Posterior cingulate gyrus (tissue), 11 donors: Measurements from ENCODE around the gene LYPD6.

ENCODE experiments used
- DNase-seq, 10 donors: peaks; one replicate each; pipeline versions ENCODE4 v3.0.0 to v3.0.0-alpha.2; 2020 to 2021; ENCODE audit warnings: mixed read lengths in 3 of 10
- intact Hi-C: fragments of 100-400 bp; cut with DNase I; formaldehyde crosslinking; loops from one replicate; pipeline ENCODE4 v1.15.1; 2023

LYPD6 gene

DNA sequence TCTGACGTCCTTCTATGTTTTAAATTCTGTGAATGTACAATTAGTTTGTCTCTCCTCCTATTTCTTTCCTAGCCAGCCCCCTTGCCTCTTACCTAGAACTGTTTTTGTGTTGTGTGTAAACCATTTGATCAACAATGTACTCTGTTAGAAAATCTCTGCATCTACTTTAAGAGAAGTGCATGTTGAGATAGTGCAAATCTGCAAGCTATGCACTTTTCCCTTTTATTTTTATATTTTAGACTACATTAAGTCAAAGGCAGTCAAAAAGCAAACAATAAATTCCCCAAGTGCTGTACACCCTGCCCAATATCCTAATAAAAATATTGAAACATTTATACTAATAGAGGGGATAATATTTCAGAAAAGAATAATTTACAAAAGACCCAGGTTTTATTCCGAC is 13.7 kb downstream of the LYPD6 start:
- no peak for DNase-seq
- intact Hi-C loops = no loop called here

DNA sequence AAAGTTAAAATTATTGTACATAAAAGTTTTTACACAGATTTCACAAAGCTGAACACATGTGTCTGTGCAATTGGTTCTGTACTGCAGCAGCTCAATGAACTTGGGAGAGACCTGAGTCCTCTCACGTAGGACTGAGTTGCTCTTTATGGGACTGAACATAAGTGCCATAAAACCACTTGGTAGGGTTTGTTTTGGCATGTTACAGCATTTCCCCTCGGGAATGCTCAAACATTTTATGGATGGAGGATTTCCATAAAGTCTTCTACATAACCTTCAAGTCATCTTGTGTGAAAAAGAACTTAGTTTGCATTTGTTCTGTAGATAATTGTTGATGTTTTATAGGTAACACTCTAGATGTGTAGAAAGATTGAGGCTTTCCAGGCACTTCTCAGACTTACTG is 15.9 kb downstream of the LYPD6 start:
- intact Hi-C loops = no loop called here
- DNase-seq = no peak

DNA sequence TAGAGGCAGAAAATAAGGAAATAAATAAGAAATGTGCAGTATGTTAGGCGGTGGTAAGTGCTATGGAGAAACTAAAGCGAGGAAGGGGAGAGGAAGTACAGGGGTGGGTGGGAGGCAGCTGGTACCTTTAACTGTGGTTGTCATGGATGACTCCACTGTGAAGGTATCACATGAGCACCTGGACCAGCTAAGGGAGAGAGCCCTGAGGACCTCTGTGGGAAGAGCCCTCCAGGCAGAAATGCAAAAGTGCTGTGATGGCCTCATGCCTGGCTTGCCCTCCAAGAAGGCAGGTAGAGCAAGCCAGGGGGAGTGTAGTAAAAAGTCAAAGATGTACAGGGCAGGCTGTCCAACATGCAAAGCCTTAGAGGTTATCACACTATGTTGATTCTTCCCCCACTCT is 17.9 kb downstream of the LYPD6 start:
- DNase-seq = no peak
- intact Hi-C loops = no loop called here

DNA sequence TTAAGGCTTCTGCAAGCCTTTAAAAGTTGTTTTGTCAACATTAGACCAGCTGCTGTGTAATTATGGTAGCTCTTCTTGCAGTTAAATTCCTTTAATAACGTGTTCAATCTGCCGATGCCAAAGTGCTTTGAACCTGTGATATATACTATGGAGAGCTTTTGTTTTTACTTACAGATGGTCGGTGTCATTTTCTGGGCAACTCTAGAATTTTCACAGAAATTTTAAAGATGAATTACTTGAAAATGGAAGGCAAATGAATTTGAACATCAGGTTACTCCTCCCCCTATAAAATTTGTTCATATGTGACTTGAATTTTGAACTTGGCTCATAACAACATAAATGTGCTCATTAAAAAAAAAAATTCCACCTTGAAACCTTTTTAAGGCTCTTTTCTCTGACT is 23.0 kb downstream of the LYPD6 start:
- no peak for DNase-seq
- intact Hi-C loops = no loop called here

DNA sequence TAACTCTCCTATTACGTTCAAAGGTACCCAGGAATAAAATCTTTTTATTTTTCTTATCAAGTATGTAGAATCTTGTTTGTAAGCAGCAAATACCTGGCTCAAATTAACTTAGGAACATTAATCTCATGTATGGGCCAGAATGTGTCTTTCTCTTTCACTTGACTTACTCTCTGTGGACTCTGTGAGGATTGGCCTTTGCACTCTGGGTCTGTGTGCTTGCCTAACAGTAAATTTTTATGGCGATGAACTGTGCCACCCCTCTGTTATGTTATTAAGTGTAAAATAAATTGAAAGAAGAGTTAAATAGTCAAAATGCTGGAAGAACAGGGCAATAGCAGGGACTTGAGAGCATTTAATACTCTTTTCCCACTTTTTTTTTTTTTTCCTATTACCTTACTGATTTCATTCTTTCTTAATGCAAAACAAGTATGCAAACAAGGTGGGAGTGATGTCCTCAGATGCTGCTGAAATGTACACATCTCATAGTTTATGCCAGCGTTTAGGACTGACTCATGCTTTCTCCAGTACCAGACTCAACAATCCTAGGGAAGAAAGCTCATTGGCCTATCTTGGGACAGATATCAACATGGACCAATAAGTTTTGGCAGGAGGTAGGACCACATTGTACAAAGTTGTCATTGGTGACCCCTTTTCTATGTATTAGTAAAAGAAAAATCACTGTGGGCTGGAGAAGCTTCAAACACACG is 25.5 kb downstream of the LYPD6 start:
- no peak for DNase-seq
- intact Hi-C loops = no loop called here

DNA sequence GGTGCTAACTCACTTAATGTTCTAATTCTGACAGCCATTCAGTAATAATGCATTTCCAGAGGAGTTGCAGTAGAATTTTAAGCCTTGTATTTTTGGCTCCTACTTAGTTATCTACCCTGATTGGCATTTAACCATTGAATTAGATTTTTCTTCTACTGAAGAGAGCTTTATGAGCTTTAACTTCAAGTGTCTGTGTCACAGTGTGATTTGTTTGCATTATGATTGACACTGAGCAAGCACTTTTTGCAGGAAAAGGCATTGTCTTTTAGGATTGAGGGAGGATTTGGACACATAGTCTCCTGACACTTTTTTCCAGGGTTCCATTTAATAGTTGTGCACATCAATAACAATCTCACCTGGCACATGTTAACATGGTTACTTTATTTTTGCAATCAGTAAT is 26.7 kb downstream of the LYPD6 start:
- DNase-seq = no peak
- intact Hi-C loops = no loop called here

DNA sequence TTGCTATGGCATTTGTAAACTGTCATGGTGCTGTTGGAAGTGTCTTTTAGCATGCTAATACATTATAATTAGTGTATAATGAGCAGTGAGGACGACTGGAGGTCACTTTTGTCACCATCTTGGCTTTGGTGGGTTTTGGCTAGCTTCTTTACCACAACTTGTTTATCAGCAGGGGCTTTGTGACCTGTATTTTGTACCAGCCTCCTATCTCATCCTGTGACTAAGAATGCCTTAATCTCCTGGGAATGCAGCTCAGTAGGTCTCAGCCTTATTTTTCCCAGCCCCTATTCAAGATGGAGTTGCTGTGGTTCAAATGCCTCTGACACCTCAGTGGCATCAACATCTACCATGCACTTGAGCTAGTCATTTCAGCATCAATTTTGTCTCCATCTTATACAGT is 29.7 kb downstream of the LYPD6 start:
- intact Hi-C loops = no loop called here
- no peak for DNase-seq

DNA sequence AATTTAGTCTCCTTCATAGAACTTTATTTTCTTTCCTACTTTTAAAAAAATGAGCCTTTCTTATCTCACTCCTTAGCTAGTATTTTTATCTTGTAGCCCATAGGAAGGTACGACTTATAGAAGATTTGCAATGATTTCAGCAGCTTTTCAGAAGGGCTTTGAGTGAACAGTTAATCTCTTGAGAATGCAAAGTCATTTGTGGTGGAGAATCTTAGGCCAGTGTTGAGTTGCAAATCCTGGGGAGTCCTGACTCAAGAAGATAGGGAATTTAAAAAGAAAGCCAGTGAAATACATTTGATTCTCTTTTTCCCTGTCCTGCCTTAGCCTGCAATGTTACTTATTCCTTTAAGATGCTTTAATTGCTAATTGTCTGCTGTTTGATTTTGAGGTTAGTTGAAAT is 33.6 kb downstream of the LYPD6 start:
- no peak for DNase-seq
- intact Hi-C loops = no loop called here

DNA sequence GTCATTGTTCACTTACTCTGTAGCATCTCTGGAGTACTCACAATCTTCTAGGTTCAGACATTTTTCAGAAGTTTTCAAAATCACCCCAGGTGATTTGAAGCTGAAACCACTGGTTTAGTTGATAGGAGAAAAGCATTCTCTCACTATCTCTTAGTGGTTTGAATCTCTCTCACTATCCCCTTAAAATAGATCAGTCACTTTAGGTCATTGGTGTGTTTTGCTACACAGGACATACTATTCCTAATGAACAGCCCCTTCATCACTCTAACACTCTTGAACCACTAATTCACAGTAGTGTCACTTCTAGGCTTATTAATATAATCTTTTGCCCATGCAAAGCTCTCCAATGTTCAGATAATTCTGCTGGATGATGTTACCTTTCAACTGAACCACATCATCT is 34.5 kb downstream of the LYPD6 start:
- DNase-seq = no peak
- intact Hi-C loops = no loop called here

DNA sequence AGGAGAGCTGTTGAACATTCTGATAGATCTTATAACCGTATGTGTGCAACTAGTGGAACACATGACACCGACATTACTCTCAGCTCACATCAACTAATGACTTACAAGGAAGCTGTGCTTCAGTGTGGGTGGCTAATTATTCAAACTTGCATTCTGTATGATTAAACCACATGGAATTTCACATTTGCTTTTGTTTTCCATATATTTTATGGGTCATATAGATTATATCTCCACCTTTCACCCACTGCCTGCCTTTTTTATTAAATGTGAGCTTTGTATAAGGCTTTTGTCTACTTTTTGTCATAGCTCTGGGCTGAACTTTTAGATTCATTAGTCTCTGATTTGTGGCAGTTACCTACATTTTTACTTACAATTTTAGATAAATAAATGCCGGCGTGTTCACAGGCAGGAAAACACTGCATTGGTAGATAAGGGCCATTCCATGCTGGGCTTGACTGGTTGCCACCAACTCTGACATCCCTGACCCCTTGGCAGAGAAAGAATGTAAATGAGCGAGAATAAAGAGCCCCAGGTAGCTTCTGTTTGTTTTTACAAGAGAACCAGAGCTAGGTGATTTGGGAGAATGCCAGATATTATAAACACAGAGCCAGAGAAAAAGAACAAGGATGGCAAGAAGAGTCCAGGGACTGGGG is 35.7 kb downstream of the LYPD6 start:
- DNase-seq = no peak

DNA sequence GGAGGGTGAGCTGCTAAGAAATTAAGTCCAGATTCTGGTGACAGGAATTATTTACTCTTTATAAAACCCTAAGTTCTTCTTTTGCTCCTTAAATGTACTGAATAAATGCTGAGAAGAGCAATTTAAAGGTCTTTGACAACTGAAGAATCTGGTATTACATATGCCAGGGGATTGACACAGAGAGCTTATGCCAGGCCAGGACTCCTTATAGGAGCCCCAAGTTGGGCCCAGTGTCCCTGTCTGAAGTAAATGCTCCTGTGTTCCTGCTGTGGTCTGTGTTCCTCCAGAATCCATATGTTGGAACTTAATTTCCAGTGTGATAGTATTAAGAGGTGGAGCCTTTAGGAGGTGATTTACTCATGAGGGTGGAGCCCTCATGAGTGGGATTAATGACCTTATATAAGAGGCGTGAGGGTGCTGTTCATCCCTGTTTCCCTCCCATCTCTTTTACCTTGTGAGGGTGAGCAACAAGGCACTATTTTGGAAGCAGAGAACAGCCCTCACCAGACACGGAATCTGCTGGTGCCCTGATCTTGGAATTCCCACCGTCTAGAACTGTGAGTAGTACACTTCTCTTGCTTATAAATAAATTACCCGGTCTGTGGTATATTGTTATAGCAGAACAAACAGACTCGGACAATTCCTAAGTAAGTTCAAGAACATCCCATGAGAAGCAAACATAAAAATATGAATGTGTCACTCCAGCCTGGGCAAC is 39.8 kb downstream of the LYPD6 start:
- DNase-seq = no peak
- intact Hi-C loops = no loop called here

More for the DNA sequence above, 35.7 kb downstream of the LYPD6 start:
- intact Hi-C loops = no loop called here

DNA sequence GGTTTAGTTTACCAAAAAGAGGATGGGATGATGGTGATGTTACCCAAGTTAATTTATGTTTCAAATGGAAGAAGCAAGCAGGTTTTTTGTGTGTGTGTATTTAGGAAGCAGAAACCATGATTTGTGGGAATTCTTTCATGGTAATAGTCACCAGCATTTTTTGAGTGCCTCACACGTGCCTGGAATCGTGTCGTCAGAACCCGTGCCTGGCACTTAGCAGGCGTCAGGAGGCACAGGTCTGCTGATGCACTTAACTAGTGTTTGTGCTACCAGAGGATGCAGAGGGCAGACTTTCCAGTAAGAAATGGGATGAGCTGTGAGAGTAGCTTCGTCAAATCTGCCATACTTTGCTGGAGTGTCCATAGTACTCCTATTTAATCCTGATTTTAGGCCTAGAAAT is 41.1 kb downstream of the LYPD6 start:
- no peak for DNase-seq
- intact Hi-C loops = no loop called here

DNA sequence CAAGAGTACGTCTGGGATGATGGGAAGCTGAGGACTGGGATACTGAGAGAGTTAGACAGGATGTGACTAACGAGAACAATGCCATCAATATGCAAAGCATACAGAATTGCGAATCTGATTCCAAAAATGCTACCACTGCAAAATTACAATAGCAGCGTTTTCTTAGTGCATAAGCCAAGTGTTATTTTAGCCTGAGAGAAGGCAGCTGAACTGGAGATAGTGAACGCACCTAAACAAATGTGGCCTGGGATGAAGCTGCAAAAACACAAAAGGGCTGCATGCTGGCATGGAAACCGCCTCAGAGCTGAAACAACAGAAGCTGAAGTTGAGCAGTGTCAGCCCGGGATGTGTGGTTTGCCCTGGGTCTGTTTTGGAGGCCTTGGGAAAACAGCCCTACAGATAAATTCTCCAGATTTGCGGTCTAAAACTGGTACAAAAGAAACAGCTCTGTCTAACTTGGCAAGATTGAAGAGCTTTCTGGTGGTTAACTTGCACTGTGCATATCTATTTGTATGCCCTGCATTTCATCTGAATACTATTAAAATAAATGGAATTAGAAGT is 45.5 kb downstream of the LYPD6 start:
- intact Hi-C loops = no loop called here
- no peak for DNase-seq

DNA sequence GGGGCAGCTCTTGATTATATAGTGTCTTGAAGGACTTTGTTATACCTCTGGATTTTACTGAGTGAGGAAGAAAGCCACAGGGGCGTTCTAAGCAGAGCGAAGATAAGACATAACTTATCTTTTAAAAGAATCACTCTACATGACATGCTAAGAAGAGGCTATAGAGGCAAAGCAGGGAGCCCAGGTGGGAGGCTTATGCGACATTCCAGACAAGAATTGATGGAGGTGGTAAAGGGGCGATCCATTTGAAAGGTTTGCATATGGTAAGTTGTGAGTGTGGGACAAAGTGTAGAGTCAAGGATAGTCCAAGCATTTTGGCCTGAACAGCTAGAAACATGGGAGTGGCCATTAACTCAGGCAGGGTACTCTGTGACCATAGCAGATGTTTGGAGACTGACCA is 49.8 kb downstream of the LYPD6 start:
- no peak for DNase-seq

DNA sequence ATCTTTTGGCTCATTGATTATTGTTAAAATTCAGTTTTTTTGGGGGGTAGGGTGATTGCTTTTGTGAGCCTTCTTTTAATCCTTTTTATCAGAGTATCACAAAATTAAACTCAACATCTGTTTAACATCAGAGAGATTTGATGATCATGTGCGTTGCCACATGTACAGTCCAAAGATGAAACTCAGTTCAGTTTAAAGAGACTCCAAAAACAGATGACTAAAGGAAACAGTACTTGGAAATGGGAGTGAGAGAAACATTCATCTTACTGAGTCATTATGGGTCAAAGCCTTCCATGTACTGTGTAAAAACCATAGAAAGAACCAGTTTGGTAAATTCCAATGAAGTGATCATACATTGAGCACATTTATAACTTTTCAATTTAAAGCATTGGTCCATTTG is 53.0 kb downstream of the LYPD6 start:
- no peak for DNase-seq
- intact Hi-C loops = no loop called here

More for the DNA sequence above, 49.8 kb downstream of the LYPD6 start:
- intact Hi-C loops = no loop called here

DNA sequence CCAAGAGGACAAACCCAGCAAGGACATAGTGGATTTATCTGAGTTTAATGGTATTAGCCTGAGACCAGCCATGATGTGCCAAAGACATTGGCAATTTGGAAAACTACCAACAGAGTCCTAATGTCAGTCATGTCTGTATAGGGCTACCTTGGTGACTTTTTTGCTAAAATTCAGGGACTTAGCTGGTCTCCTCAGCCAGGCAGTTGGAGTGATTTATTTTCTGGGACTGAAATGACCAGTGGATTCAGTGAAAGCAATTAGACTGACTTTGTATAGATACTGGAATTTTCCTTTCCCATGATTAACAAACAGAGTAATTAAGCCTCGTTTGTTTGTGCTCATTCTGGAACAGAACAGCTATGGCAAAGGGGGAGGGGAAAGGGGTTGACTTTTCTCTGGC is 55.0 kb downstream of the LYPD6 start:
- no peak for DNase-seq
- intact Hi-C loops = no loop called here

DNA sequence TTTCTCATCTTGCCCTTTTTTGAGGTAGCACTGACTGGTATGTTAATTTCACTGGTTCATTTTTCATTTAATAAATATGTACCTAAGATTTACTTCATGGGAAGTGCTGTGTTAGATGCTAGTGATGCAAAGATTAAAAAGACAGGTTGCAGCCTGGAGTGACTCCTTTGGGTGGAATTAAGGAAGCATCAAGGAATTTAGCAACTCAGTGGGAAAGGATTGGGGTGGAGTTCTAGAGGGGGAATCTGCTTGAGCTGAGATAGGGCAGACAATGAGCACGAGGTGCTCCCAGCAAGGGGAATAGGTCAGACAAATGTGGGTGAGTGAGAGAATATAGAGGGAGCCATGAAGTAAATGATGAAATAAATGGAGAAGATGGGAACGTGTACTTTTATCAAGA is 57.0 kb downstream of the LYPD6 start:
- intact Hi-C loops = no loop called here
- no peak for DNase-seq

DNA sequence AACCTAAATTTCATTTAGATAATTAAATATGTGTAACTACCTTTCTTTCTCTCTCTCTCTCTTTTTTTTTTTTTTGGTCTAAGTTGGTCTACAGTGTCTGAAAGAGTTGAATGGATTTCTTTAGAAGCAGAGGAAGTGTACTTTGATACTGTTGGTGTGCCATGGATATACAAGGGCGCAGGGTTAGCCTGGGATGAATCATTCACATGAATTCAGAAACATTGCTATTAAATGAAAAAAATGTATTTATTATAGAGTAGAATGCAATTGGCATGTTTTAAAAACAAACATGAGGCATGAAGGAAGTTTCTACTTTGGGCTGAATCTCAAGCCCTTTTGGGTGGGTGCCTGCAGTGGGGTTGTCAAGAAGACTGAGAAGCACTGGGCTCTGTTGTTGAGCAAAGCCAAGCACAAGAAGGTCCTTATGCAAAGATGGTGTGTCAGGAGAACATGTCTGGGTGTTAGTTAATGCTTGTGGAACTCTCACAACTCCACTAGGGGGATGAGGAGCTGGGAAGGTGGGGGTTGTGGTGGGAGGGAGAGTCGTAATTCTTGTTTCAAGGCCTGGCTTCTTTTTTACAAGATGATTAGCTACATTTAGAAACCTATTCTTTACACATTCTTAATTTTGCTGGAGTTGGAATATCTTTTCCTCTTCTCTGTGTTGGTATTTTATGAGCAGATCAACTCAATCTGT is 57.9 kb downstream of the LYPD6 start:
- no peak for DNase-seq
- intact Hi-C loops = no loop called here

DNA sequence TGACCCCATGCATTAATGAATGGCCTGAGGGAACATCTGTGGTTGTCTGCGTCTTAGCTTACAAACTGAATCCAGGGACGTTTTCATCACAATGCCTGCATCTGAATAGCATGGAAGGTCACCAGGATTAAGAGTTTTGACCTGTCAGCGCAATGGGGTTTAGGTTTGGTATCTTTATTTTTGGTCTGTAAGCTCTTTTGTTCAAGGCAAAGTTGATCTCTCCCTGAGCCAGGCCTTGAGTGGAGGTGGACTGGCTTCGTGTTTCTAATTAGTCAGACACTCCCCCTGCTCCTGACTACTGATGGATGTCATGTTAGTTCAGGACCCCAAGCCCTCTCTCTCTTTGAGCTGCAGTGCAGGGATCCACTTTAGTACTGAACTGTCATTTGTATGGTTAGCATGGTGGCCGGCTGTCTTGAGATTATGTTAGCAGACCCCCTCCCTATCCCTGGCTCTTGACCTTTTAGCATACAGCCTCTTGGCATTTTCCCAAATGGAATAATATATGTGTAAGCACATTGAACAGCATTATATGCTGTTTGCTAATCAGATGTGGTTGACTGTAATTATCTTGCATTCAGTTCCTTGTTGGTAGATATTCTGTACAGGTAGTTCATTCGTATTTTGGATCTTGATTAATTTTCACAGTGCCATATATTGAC is 59.2 kb downstream of the LYPD6 start:
- DNase-seq = no peak
- intact Hi-C loops = no loop called here

DNA sequence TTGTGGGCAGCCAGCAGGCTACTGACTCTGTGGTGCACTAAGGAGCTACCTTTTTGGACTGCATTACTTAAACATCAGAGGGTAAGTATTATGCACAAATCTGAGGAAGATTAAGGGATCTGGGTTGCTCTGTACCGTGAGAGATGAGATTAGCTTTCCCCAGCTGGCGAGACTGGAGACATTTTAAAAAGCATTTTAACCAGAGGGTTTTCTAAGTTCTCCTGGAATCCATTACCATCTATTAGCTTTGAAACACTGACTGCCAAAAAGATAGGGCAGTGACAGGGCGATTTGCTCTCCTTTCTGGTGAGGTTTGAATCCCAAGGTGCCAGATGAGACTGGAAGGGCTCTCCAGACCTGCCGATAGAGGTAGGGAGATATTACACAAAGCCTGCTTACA is 63.2 kb downstream of the LYPD6 start:
- intact Hi-C loops = no loop called here
- no peak for DNase-seq

DNA sequence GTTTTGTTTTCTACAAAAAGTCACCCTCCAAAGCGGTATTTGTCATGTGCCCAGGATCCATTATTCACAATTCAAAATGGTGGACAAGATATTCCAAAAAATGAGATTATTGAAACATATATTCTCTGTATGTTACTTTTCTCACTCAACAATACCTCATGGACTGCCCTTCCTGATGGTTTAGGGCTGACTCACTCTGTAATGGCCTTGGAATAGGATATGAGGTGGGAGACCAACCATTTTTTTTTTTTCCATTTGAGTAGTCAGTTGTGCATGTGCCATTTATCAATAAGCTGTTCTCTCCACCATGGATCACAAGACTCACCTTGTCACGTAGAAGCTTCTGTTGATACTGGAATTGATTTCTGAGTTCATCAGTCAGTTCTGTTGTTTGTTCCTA is 64.5 kb downstream of the LYPD6 start:
- DNase-seq = no peak
- intact Hi-C loops = no loop called here
